NCI-H2081 (cell line): ENCODE results near the gene EPHA1.
"Not testable (repeated sequence)": the region's sequence is repeated elsewhere in the genome, so short reads cannot be mapped to it uniquely, and the experiment has no call there.

Experiments
- DNase-seq, 2 experiments: peaks; one replicate each; lab custom pipeline; 2025; lab: John Stamatoyannopoulos, UW

The EPHA1 gene

GRCh38 chr7:143402233-143402632 is 6.4 kb downstream of the EPHA1 start:
- DNase-seq, result not testable (repeated sequence)

GRCh38 chr7:143401265-143401664 is 7.4 kb downstream of the EPHA1 start:
- no peak for DNase-seq

GRCh38 chr7:143399642-143400041 is 9.0 kb downstream of the EPHA1 start:
- DNase-seq, result no peak

DNA sequence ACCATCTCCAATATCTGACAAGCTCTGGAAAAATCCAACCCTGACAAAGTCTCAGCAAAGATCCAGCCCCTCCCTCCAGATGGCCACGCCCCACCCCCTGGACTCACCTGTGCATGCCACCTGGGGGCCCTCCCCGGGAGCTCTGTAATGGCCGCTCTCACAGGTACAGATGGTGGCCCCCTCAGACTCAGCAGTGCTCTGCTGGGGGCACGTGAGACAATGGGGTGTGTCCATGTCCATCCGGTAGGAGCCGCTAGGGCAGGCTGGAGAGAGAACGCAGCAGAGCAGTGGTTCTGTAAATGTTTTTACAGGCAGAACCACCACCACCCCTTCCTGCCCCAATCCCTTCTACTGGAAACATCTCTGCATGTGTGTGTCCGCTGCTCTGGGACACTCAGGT is 9.5 kb downstream of the EPHA1 start:
- DNase-seq, result no peak

GRCh38 chr7:143398616-143399015 is 10.0 kb downstream of the EPHA1 start:
- no peak for DNase-seq

- DNase-seq, result no peak
These were observed 10.7 kb downstream of the EPHA1 start for GRCh38 chr7:143397710-143398530.

DNA sequence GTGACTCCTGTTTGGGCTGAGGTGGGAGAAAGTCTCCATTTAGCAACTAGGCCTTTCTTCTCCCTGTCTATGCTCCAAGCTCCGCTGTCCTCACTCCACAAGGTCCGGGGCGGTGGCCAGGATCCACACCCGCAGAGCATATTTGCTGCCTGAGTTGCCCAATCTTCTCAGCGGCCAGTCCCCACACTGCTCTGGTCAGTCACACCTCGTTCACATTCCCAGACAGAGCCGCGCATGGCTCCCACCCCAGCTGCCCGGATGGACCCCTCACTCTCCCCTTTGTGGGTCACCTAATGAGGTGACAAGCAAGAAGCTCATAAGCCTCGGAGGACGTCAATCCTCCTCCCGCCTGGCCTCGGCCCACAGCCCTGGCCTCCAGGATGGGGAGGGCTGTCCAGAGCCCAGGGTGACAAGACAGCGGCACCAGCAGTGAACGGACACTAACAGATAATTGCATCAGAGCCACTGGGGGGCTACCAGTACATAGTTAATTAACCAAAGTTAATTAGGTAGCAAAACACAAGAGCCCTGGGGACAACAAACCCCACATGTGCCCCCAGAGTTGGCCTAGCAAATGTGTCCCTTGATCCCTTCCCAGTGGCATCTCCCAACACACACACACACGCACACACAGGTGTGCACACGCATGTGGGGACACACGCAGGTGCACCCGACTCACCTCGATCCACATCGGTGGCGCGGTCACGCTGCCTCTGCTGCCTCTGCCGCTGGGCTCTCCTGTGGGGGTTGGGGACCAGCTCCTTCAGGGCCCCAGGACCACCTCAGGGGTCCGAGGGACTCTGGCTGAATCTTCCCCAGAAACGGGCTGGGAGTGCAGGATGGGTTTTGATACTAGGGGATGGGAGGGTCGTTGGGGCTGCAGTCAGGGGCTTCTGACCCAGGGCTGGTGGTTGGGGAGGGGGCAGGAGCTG is 11.8 kb downstream of the EPHA1 start:
- no peak for DNase-seq

DNA sequence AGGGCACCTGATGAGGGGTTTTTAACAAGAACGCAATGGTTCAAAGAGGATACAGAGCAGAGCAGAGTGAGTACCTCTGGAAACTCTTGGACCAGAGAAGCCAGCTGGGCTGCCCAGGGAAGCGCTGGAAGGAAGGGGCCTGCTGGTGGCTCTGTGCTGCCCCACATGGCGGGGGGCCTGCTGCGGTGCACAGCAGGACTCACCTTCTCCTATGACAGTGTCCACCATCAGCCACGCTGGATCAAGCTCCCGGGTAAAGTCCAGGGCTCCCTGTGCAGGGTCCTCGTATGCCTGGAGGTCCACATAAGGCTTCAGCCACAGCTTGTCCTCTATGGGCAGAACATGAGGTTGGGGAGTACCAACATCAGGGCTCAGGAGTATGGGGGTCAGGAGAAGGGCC is 12.5 kb downstream of the EPHA1 start:
- no peak for DNase-seq

DNA sequence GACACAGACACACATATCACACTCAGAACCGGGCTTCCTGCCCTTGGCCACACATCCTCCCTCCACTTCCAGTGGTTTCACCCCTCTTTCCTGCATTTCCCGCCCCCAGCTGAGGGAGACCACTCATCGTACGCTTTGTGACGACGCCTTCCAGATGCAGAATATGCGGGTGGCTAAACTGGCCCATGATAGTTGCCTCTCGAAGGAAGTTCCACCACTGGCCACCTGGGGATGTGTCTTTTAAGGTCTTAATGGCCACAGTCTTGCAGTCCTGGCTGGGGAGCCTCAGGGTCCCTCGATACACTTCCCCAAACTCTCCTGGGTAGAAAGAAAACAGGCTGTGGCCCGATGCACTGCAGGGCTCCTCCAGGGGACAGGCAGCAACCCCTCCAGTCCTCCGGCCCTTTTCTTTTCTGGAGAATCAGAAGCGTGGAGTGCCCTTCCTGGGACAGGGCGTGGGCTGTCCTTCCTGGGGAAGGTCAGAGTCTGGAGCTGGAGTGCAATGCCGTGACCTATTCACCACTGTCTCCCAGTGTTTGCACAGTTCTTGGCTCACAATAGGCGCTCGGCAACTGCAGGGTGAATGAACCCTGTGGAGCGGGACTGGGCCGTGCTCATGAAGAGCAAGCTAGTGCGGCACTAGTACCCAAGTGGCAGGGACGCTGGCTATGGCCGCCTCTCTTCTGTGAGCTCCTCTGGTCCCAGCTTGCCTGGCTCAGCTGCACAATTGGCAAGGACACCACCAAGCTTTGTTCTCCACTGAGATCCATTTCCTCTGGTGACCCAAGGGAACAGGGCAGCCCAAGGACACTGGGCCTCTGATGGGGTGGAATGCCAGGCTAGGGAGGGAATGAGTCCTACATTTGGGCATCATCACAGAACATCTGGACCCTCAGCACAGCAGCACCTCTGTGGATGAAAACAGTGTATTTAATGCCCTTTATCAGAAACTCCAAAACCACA is 13.2 kb downstream of the EPHA1 start:
- no peak for DNase-seq

DNA sequence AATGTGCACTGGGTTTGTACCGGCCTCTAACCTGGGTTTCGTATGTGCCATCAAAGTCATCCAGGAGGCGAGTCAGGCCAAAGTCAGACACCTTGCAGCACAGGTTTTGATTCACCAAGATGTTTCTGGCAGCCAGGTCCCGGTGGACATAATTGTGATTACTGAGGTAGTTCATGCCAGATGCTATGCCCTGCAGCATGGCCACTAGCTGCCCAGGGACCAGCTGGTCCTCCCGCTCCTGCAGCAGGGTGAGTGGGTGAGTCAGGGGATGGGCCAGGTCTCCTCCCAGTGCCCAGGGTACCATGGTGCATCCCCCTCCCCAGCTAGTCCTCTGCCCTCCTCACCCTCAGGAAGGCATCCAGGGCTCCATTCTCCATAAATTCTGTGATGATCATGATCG is 13.9 kb downstream of the EPHA1 start:
- DNase-seq, result no peak

DNA sequence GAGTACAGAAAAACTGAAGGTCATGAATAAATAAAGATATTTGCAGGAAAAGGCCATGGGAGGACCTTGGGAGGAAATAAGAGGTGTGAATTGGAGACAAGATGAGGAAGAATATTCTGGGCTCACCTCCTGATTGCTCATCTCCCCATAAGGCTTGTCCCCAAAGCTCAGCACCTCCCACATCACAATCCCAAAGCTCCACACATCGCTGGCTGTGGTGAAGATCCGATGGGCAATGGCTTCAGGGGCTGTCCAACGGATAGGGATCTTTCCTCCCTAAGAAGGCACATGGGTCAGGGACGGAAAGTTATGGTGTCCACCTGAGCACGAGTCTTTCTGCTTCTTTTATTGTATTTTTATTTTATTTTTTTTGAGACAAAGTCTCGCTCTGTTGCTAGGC is 14.6 kb downstream of the EPHA1 start:
- no peak for DNase-seq

- DNase-seq, result no peak
These were observed 15.2 kb downstream of the EPHA1 start for GRCh38 chr7:143393267-143394041.

GRCh38 chr7:143392875-143393266 is 15.8 kb downstream of the EPHA1 start:
- no peak for DNase-seq

GRCh38 chr7:143392427-143392826 is 16.2 kb downstream of the EPHA1 start:
- not testable (repeated sequence) for DNase-seq

GRCh38 chr7:143391462-143392404 is 16.9 kb downstream of the EPHA1 start:
- DNase-seq, result no peak

- no peak for DNase-seq
These were observed 17.8 kb downstream of the EPHA1 start for GRCh38 chr7:143390773-143391317.

- no peak for DNase-seq
These were observed 18.4 kb downstream of the EPHA1 start for GRCh38 chr7:143390104-143390772.

- no peak for DNase-seq
These were observed 19.1 kb downstream of the EPHA1 start for GRCh38 chr7:143389316-143390103.
